MCF 10A (cell line): ENCODE data around the gene DGUOK. TPM values are rescaled to one million over a fixed set of nuclear protein-coding genes. Genes with fewer than 3 reads are reported as not detected.

ENCODE experiments used
- BruUV-seq: library from RNA; stranded (reverse); fragments of 400-500 nt; replicated peaks from 2 replicates; lab custom pipeline; 2021; lab: Mats Ljungman, UMichigan
- CTCF ChIA-PET: fragments of 300-600 bp; sonication (Branson Sonifier 250); formaldehyde crosslinking; extraction: SDS; loops from one replicate; lab custom pipeline; 2021; ENCODE audit warnings: antibody characterized with exemption, inconsistent platforms; lab: Yijun Ruan, JAX
- POLR2A ChIA-PET: fragments of 300-600, 350-650 bp; sonication (Branson Sonifier 250); formaldehyde crosslinking; extraction: SDS; loops from one replicate; lab custom pipeline; 2020; ENCODE audit warnings: antibody characterized with exemption, inconsistent platforms; lab: Yijun Ruan, JAX
- DNase-seq: peaks from one replicate; pipeline ENCODE4 v3.0.0-alpha.2; 2018; ENCODE audit not compliant: unreplicated experiment
- H3K27ac Mint-ChIP-seq: one replicate; pipeline ENCODE4 v1.8.0; 2022; ENCODE audit warnings: mild to moderate bottlenecking, low read depth, mixed read lengths; ENCODE audit not compliant: unreplicated experiment
- H3K27me3 Mint-ChIP-seq: one replicate; pipeline ENCODE4 v1.8.0; 2022; ENCODE audit warnings: mixed read lengths; ENCODE audit not compliant: insufficient read depth, unreplicated experiment
- H3K36me3 Mint-ChIP-seq: one replicate; pipeline ENCODE4 v1.8.0; 2022; ENCODE audit warnings: mild to moderate bottlenecking, moderate library complexity, mixed read lengths; ENCODE audit not compliant: insufficient read depth, unreplicated experiment
- H3K4me1 Mint-ChIP-seq: one replicate; pipeline ENCODE4 v1.8.0; 2022; ENCODE audit warnings: mixed read lengths; ENCODE audit not compliant: insufficient read depth, unreplicated experiment
- H3K4me3 Mint-ChIP-seq: one replicate; pipeline ENCODE4 v1.8.0; 2022; ENCODE audit warnings: mild to moderate bottlenecking, moderate library complexity, mixed read lengths; ENCODE audit not compliant: unreplicated experiment
- H3K9me3 Mint-ChIP-seq: one replicate; pipeline ENCODE4 v1.8.0; 2022; ENCODE audit warnings: mixed read lengths; ENCODE audit not compliant: unreplicated experiment
- CTCF ChIP-seq: fragments of 200-600 bp; IDR thresholded peaks from one replicate; pipeline ENCODE4 v1.8.0; 2022; ENCODE audit warnings: antibody characterized with exemption, mild to moderate bottlenecking; ENCODE audit not compliant: unreplicated experiment
- intact Hi-C: fragments of 100-400 bp; cut with micrococcal nuclease; formaldehyde crosslinking; loops from 2 replicates; pipeline ENCODE4 v1.14.1; 2022
- total RNA-seq: library from RNA; stranded (reverse); gene quantifications from 2 replicates; pipeline ENCODE4 v1.2.3, GENCODE V29; 2022

DGUOK gene
- total RNA-seq, 1 experiment from 2014 or later, result 92.3 TPM

DNA sequence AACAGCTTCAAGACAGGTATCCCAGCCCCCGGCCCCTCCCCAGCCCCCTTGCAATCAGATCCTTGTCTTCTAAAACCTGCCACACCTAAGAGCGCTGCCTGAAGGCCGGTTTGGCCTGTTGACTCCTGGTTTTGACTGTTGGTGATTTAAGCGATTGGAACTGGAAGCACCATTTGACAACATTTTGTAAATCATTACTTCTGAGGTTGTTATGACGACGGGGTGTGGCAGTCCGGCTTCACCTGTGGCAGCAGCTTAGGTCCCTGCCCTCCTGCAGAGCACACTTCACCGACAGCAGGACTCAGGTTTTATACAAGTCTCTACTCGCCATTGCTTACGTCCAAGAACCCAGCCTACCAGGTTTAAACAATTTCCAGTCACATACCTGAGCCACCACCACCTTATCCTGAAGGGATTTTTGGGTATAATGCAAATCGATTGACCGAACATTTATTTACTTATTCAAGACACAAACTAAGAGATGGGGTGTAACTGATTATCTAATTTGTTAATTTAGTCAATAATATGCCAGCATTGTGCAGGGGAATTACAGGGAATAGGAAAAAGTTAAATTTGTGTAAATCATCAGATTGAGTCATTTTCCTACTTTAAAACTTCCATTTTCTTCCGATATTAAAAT lies 707 bp upstream of the DGUOK start:
- Mint-ChIP-seq H3K4me1 (peaks cover 40% of the 10 kb centered on the region), H3K4me3 (peak overlapping the region; percentile 85), H3K36me3 (peaks cover 5% of the 10 kb centered on the region), H3K27me3 (no peaks in the 10 kb centered on the region), H3K27ac (peak overlapping the region; percentile 97), H3K9me3 (no peaks in the 10 kb centered on the region)
- TSS peak; percentile 97 for BruUV-seq
- ChIA-PET CTCF (interaction anchor here (0.7 kb wide), 1 partner anchor 15 kb away, joined by 3 read pairs; no protein-coding TSS in a partner anchor), POLR2A (interaction anchor here (0.7 to 1.7 kb wide), 16 partner anchors 8 to 604 kb away, joined by 3 to 7 read pairs (median 5); partner anchors contain the start of genes AUP1, HTRA2, MOB1A and STAMBP)
- intact Hi-C loops, result loop anchor here (2.0 kb wide), 1 partner anchor 95 kb away; no protein-coding TSS in a partner anchor
- peak; percentile 85 for DNase-seq
- no peak for TF ChIP-seq CTCF

DNA sequence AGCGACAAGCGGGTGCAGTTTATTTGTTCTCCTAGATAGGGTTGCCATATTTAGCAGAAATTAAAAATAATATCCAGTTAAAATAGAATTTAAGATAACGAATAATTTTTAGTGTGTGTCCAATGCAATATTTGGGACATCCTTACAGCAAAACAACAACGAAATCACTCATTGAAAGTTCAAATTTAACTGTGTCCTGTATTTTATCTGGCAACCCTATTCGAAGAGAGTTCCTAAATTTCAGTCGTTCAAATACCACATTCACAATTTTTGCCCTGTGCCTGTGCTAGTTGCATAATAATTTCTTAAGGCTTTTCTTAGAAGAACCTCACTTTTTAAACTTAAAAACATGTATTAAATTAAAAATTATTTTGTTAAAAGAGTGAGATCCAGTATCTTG lies 664 bp downstream of the DGUOK start:
- TF ChIP-seq CTCF, result no peak
- Mint-ChIP-seq H3K4me1 (peaks cover 53% of the 10 kb centered on the region), H3K27ac (peak overlapping the region; percentile 97), H3K36me3 (peaks cover 5% of the 10 kb centered on the region), H3K4me3 (peak overlapping the region; percentile 85), H3K9me3 (no peaks in the 10 kb centered on the region), H3K27me3 (no peaks in the 10 kb centered on the region)
- DNase-seq, result no peak
- CTCF ChIA-PET, result interaction anchor here (0.6 kb wide), 2 partner anchors 10 to 193 kb away, joined by 3 to 4 read pairs; no protein-coding TSS in a partner anchor
- intact Hi-C loops, result loop anchor here (2.0 kb wide), 1 partner anchor 97 kb away; no protein-coding TSS in a partner anchor
- BruUV-seq, result TSS peak; percentile 75
- POLR2A ChIA-PET, result interaction anchor here (0.6 to 2.1 kb wide), 22 partner anchors 8 to 1633 kb away, joined by 3 to 30 read pairs (median 3); partner anchors contain the start of genes DUSP11, EVA1A, MOB1A and STAMBP

DNA sequence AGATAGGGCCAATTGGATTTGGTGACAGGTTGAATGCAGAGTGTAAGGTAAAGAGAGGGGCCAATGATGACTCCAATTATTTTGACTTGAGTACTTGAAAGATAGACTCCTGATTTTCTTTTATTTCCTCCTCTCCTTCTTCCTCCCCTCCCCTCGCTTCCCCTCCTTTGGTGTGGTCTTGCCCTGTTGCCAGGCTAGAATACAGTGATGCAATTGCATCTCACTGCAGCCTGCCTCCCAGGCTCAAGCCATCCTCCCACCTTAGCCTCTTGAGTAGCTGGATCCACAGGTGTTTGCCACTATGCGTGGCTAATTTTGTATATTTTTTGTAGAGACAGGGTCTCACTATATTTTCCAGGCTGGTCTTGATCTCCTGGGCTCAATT lies 2.3 kb downstream of the DGUOK start:
- TF ChIP-seq CTCF, result no peak
- Mint-ChIP-seq H3K27me3 (no peaks in the 10 kb centered on the region), H3K36me3 (peaks cover 17% of the 10 kb centered on the region), H3K9me3 (no peaks in the 10 kb centered on the region), H3K4me3 (peak overlapping the region; percentile 85), H3K4me1 (peaks cover 62% of the 10 kb centered on the region), H3K27ac (peak overlapping the region; percentile 47)
- no TSS peak for BruUV-seq
- ChIA-PET POLR2A (interaction anchor here (1.7 to 2.0 kb wide), 2 partner anchors 52 to 54 kb away, joined by 7 to 8 read pairs; no protein-coding TSS in a partner anchor), CTCF (no interaction called here)
- no peak for DNase-seq
- intact Hi-C loops, result no loop called here

DNA sequence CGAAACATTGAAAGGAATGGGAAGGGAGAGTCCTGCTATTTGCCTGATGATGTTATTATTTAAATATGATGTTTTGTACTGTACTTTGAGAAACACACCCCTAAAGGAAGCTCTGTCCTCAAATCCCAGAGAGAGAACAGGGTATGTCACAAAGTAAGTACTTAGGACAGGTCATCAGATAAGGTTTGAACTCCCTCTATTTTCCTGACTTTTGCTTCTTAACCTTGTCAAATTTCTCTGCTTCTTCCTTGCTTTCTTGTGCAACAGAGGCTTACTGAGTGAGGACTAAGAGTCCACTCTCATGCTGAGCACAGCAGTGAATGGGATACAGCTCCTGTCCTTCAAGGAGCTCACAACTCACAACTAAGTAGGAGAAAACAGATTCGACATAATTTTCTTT lies 3.7 kb downstream of the DGUOK start:
- Mint-ChIP-seq H3K4me1 (peaks cover 62% of the 10 kb centered on the region), H3K36me3 (peaks cover 24% of the 10 kb centered on the region), H3K4me3 (no peak overlapping the region), H3K27ac (no peak overlapping the region), H3K9me3 (no peaks in the 10 kb centered on the region), H3K27me3 (no peaks in the 10 kb centered on the region)
- no peak for DNase-seq
- ChIA-PET CTCF (interaction anchor here (1.0 to 1.6 kb wide), 3 partner anchors 9 to 218 kb away, joined by 3 read pairs; no protein-coding TSS in a partner anchor), POLR2A (interaction anchor here (0.7 to 2.0 kb wide), 8 partner anchors 8 to 109 kb away, joined by 3 to 8 read pairs (median 4); partner anchors contain the start of gene STAMBP)
- TF ChIP-seq CTCF, result no peak
- BruUV-seq, result no TSS peak
- intact Hi-C loops, result no loop called here
